ENCODE results near the gene NEK9.

Gene NEK9

GRCh38 chr14:75125617-75126016 lies 1.2 kb downstream of the NEK9 start:
- Histone ChIP-seq H3K4ac (ENCODE audit: low read depth in 1 of 2, low read length in 2 of 2) (no peak overlapping the region), H3K4me1 (ENCODE audit: control insufficient read depth, insufficient read depth, low read depth, low read length) (peaks cover 3% of the 10 kb centered on the region), H2BK15ac (ENCODE audit: low read depth, poor library complexity, severe bottlenecking) (no peak overlapping the region), H2AFZ (ENCODE audit: low read depth, low read length) (no peak overlapping the region), H3K14ac (ENCODE audit: low read length in 2 of 2) (no peak overlapping the region), H3K27ac (ENCODE audit: low read length, poor library complexity, severe bottlenecking) (peak overlapping the region; percentile 17), H3K9ac (ENCODE audit: low read length) (peak overlapping the region; percentile 93), H2AK5ac (ENCODE audit: low read length, severe bottlenecking) (no peak overlapping the region), H4K8ac (ENCODE audit: low read length) (no peak overlapping the region), H3K18ac (ENCODE audit: low read depth in 1 of 2, low read length in 2 of 2) (no peak overlapping the region), H3K79me1 (replicated peaks; ENCODE audit: low read length, poor library complexity, severe bottlenecking) (peaks cover 5% of the 10 kb centered on the region), H3K27me3 (ENCODE audit: control insufficient read depth in 1 of 2, insufficient read depth in 1 of 2, low read length in 2 of 2) (no peaks in the 10 kb centered on the region), H3K23ac (ENCODE audit: low read length in 2 of 2) (no peak overlapping the region), H3K9me3 (ENCODE audit: control insufficient read depth, low read length) (no peaks in the 10 kb centered on the region), H2BK5ac (ENCODE audit: low read depth, low read length, poor library complexity, severe bottlenecking) (no peak overlapping the region), H3K4me3 (ENCODE audit: insufficient read depth in 1 of 2, low read depth in 1 of 2, low read length in 2 of 2) (peak overlapping the region in 1 of 2 experiments; percentile 91), H2BK120ac (ENCODE audit: low read depth, low read length) (no peak overlapping the region), H3K4me2 (ENCODE audit: low read length, poor library complexity, severe bottlenecking) (peak overlapping the region; percentile 61), H4K91ac (ENCODE audit: low read length) (no peak overlapping the region), H3K36me3 (ENCODE audit: control insufficient read depth in 1 of 2, insufficient read depth in 2 of 2, low read depth in 1 of 2, low read length in 2 of 2) (peaks cover 12 to 17% of the 10 kb centered on the region in 2 experiments), H2BK12ac (ENCODE audit: low read length in 2 of 2) (no peak overlapping the region)
- 35% methylated on average over 3 of the region's 5 CpGs for WGBS
- peak; percentile 82 for DNase-seq

- Histone ChIP-seq H3K27me3 (ENCODE audit: control insufficient read depth in 1 of 2, insufficient read depth in 1 of 2, low read length in 2 of 2) (no peaks in the 10 kb centered on the region), H3K9ac (ENCODE audit: low read length) (peak overlapping the region; percentile 93), H3K14ac (ENCODE audit: low read length in 2 of 2) (no peak overlapping the region), H3K18ac (ENCODE audit: low read depth in 1 of 2, low read length in 2 of 2) (no peak overlapping the region), H2BK5ac (ENCODE audit: low read depth, low read length, poor library complexity, severe bottlenecking) (no peak overlapping the region), H2BK120ac (ENCODE audit: low read depth, low read length) (no peak overlapping the region), H2BK12ac (ENCODE audit: low read length in 2 of 2) (no peak overlapping the region), H4K91ac (ENCODE audit: low read length) (no peak overlapping the region), H3K4me1 (ENCODE audit: control insufficient read depth, insufficient read depth, low read depth, low read length) (peaks cover 3% of the 10 kb centered on the region), H3K4me3 (ENCODE audit: insufficient read depth in 1 of 2, low read depth in 1 of 2, low read length in 2 of 2) (no peak overlapping the region), H3K9me3 (ENCODE audit: control insufficient read depth, low read length) (no peaks in the 10 kb centered on the region), H3K4ac (ENCODE audit: low read depth in 1 of 2, low read length in 2 of 2) (no peak overlapping the region), H2AK5ac (ENCODE audit: low read length, severe bottlenecking) (no peak overlapping the region), H2BK15ac (ENCODE audit: low read depth, poor library complexity, severe bottlenecking) (no peak overlapping the region), H4K8ac (ENCODE audit: low read length) (no peak overlapping the region), H3K4me2 (ENCODE audit: low read length, poor library complexity, severe bottlenecking) (no peak overlapping the region), H3K23ac (ENCODE audit: low read length in 2 of 2) (no peak overlapping the region), H3K36me3 (ENCODE audit: control insufficient read depth in 1 of 2, insufficient read depth in 2 of 2, low read depth in 1 of 2, low read length in 2 of 2) (peaks cover 12 to 29% of the 10 kb centered on the region in 2 experiments), H2AFZ (ENCODE audit: low read depth, low read length) (no peak overlapping the region), H3K79me1 (replicated peaks; ENCODE audit: low read length, poor library complexity, severe bottlenecking) (peaks cover 2% of the 10 kb centered on the region), H3K27ac (ENCODE audit: low read length, poor library complexity, severe bottlenecking) (peak overlapping the region; percentile 51)
- WGBS: 6% methylated on average over 6 of the region's 7 CpGs
- peak; percentile 92 for DNase-seq
Observed at GRCh38 chr14:75123991-75124390, 2.9 kb downstream of the NEK9 start.

GRCh38 chr14:75121552-75121951 lies 5.3 kb downstream of the NEK9 start:
- Histone ChIP-seq H2AFZ (ENCODE audit: low read depth, low read length) (no peak overlapping the region), H3K18ac (ENCODE audit: low read depth in 1 of 2, low read length in 2 of 2) (no peak overlapping the region), H2BK12ac (ENCODE audit: low read length in 2 of 2) (no peak overlapping the region), H2BK5ac (ENCODE audit: low read depth, low read length, poor library complexity, severe bottlenecking) (no peak overlapping the region), H3K9ac (ENCODE audit: low read length) (no peak overlapping the region), H3K79me1 (replicated peaks; ENCODE audit: low read length, poor library complexity, severe bottlenecking) (peaks cover 2% of the 10 kb centered on the region), H2AK5ac (ENCODE audit: low read length, severe bottlenecking) (no peak overlapping the region), H3K4me3 (ENCODE audit: insufficient read depth in 1 of 2, low read depth in 1 of 2, low read length in 2 of 2) (no peak overlapping the region), H2BK15ac (ENCODE audit: low read depth, poor library complexity, severe bottlenecking) (no peak overlapping the region), H3K14ac (ENCODE audit: low read length in 2 of 2) (no peak overlapping the region), H3K36me3 (ENCODE audit: control insufficient read depth in 1 of 2, insufficient read depth in 2 of 2, low read depth in 1 of 2, low read length in 2 of 2) (peaks cover 2 to 47% of the 10 kb centered on the region in 2 experiments), H3K9me3 (ENCODE audit: control insufficient read depth, low read length) (no peaks in the 10 kb centered on the region), H3K4me2 (ENCODE audit: low read length, poor library complexity, severe bottlenecking) (no peak overlapping the region), H4K91ac (ENCODE audit: low read length) (no peak overlapping the region), H3K4me1 (ENCODE audit: control insufficient read depth, insufficient read depth, low read depth, low read length) (peaks cover 3% of the 10 kb centered on the region), H3K27me3 (ENCODE audit: control insufficient read depth in 1 of 2, insufficient read depth in 1 of 2, low read length in 2 of 2) (no peaks in the 10 kb centered on the region), H2BK120ac (ENCODE audit: low read depth, low read length) (no peak overlapping the region), H3K27ac (ENCODE audit: low read length, poor library complexity, severe bottlenecking) (no peak overlapping the region), H4K8ac (ENCODE audit: low read length) (no peak overlapping the region), H3K23ac (ENCODE audit: low read length in 2 of 2) (no peak overlapping the region), H3K4ac (ENCODE audit: low read depth in 1 of 2, low read length in 2 of 2) (no peak overlapping the region)
- 98% methylated on average over 6 of the region's 7 CpGs for WGBS
- DNase-seq: no peak

GRCh38 chr14:75120541-75121291 lies 6.1 kb downstream of the NEK9 start:
- Histone ChIP-seq H2BK12ac (ENCODE audit: low read length in 2 of 2) (no peak overlapping the region), H3K4me1 (ENCODE audit: control insufficient read depth, insufficient read depth, low read depth, low read length) (peaks cover 3% of the 10 kb centered on the region), H3K9me3 (ENCODE audit: control insufficient read depth, low read length) (no peaks in the 10 kb centered on the region), H3K9ac (ENCODE audit: low read length) (no peak overlapping the region), H3K14ac (ENCODE audit: low read length in 2 of 2) (no peak overlapping the region), H3K36me3 (ENCODE audit: control insufficient read depth in 1 of 2, insufficient read depth in 2 of 2, low read depth in 1 of 2, low read length in 2 of 2) (peaks cover 0 to 55% of the 10 kb centered on the region in 2 experiments), H3K4ac (ENCODE audit: low read depth in 1 of 2, low read length in 2 of 2) (no peak overlapping the region), H2BK15ac (ENCODE audit: low read depth, poor library complexity, severe bottlenecking) (no peak overlapping the region), H2BK5ac (ENCODE audit: low read depth, low read length, poor library complexity, severe bottlenecking) (no peak overlapping the region), H4K91ac (ENCODE audit: low read length) (no peak overlapping the region), H3K4me2 (ENCODE audit: low read length, poor library complexity, severe bottlenecking) (no peak overlapping the region), H3K23ac (ENCODE audit: low read length in 2 of 2) (no peak overlapping the region), H3K18ac (ENCODE audit: low read depth in 1 of 2, low read length in 2 of 2) (no peak overlapping the region), H3K27ac (ENCODE audit: low read length, poor library complexity, severe bottlenecking) (no peak overlapping the region), H2BK120ac (ENCODE audit: low read depth, low read length) (no peak overlapping the region), H3K27me3 (ENCODE audit: control insufficient read depth in 1 of 2, insufficient read depth in 1 of 2, low read length in 2 of 2) (no peaks in the 10 kb centered on the region), H2AK5ac (ENCODE audit: low read length, severe bottlenecking) (no peak overlapping the region), H3K4me3 (ENCODE audit: insufficient read depth in 1 of 2, low read depth in 1 of 2, low read length in 2 of 2) (no peak overlapping the region), H3K79me1 (replicated peaks; ENCODE audit: low read length, poor library complexity, severe bottlenecking) (peaks cover 2% of the 10 kb centered on the region), H2AFZ (ENCODE audit: low read depth, low read length) (no peak overlapping the region), H4K8ac (ENCODE audit: low read length) (no peak overlapping the region)
- no peak for DNase-seq
- WGBS: 97% methylated on average over 3 of the region's 3 CpGs
